ENCODE data around the gene FDXR. TPM values are rescaled to one million over a fixed set of nuclear protein-coding genes. Genes with fewer than 3 reads are reported as not detected.

FDXR gene
- polyA plus RNA-seq, 2 of the 4 experiments (the other 2 are of a cell fraction) = 32.5 to 43.3 TPM

DNA sequence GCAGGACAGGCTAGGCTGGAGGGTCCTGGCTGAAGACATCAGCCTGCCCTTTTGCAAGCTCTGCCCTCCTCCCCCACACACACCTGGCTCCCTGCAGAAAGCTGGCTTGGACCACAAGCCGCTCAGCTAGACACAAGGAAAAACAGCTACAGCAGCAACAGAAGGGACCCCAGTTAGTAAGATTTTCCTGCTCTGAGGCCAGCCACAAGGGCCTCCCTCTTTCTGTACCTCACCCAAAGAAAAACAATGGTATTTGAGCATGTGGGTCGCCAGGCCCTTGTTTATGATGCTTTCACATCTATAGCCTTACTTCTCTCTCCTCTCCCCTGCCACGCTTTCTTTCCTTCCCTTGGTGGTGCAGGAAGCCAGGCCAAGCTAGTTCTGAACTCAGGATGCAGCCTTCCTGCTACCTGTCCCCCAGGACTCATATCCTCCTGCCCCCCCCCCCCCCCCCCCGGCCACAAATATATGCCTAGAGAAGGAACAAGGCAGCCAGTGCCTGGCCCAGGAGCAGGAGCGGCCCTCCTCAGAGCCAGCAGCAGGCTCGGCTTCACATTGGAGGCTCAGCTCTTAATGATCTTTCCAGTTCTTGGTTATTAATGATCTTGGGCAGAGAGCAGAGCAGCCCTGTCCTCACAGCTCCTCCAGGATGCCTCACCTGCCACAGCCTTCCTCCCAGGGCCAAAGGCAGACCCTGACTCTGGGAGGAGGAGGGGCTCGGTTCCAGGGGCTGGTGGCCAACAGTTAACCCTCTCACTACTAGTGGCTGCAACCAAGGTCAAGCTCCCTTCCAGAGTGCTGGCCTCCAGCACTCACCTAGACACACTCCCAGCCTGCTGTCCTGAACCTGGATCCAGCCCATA lies 32.6 kb downstream of the FDXR start:
- WGBS (ENCODE audit: missing lambda C conversion rate) = 76% methylated on average over 6 of the region's 7 CpGs
- peaks cover 4% of the 10 kb centered on the region; the same call in 1 of the 3 replicates for H3K4me1 ChIP-seq
- ChIA-PET POLR2A (interaction anchor here (0.9 kb wide), 1 partner anchor 33 kb away, joined by 3 read pairs; no protein-coding TSS in a partner anchor), CTCF (interaction anchor here (0.6 to 42.4 kb wide), 8 partner anchors 10 to 444 kb away, joined by 3 to 1302 read pairs (median 8); partner anchors contain the start of genes FDXR, GRIN2C and NAT9)
- no peaks in the 10 kb centered on the region for H3K9me3 ChIP-seq
- DNase-seq (ENCODE audit: low read depth in 1 of 2, low spot score in 1 of 2) (no peak), FAIRE-seq (no peak), ATAC-seq (no peak)
- no peak overlapping the region for H3K4me3 ChIP-seq
- no peak overlapping the region for H3K27ac ChIP-seq
- no peak for TF ChIP-seq JUN (IDR thresholded peaks at IDR 0.05)
- TF ChIP-seq ESRRA (IDR thresholded peaks at IDR 0.05; ENCODE audit: borderline replicate concordance, low read length) = no peak
- no peak for TF ChIP-seq RFX5 (IDR thresholded peaks at IDR 0.05)
- no peak for TF ChIP-seq NFE2L2 (conservative IDR thresholded peaks at IDR 0.05; ENCODE audit: low read length)
- no peak for TF ChIP-seq MAFK (IDR thresholded peaks at IDR 0.05; ENCODE audit: partially characterized antibody)
- TF ChIP-seq HOXB5 (CRISPR knock-in tag; IDR thresholded peaks at IDR 0.05) = no peak
- H3K4me2 ChIP-seq = no peak overlapping the region

- H3K27ac ChIP-seq = no peak overlapping the region
- POLR2A ChIA-PET = no interaction called here
- H3K9me3 ChIP-seq = no peaks in the 10 kb centered on the region
- no peak for DNase-seq (ENCODE audit: low read depth in 1 of 2, low spot score in 1 of 2)
- no peak for ATAC-seq
- TF ChIP-seq, protein P1, sequence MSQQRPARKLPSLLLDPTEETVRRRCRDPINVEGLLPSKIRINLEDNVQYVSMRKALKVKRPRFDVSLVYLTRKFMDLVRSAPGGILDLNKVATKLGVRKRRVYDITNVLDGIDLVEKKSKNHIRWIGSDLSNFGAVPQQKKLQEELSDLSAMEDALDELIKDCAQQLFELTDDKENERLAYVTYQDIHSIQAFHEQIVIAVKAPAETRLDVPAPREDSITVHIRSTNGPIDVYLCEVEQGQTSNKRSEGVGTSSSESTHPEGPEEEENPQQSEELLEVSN (IDR thresholded peaks at IDR 0.05; ENCODE audit: borderline replicate concordance, low read depth) = no peak
- no peak for TF ChIP-seq FOSL2 (IDR thresholded peaks at IDR 0.05)
- TF ChIP-seq FOSL2 (CRISPR knock-in tag; IDR thresholded peaks at IDR 0.05) = no peak
- TF ChIP-seq RCOR1 (IDR thresholded peaks at IDR 0.05; ENCODE audit: low read depth, low read length) = no peak
- TF ChIP-seq PHF8 (IDR thresholded peaks at IDR 0.05; ENCODE audit: borderline replicate concordance, low read depth) = no peak
- no peak for TF ChIP-seq ZFP36 (IDR thresholded peaks at IDR 0.05; ENCODE audit: borderline replicate concordance, partially characterized antibody)
- TF ChIP-seq, protein P2, sequence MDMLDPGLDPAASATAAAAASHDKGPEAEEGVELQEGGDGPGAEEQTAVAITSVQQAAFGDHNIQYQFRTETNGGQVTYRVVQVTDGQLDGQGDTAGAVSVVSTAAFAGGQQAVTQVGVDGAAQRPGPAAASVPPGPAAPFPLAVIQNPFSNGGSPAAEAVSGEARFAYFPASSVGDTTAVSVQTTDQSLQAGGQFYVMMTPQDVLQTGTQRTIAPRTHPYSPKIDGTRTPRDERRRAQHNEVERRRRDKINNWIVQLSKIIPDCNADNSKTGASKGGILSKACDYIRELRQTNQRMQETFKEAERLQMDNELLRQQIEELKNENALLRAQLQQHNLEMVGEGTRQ (IDR thresholded peaks at IDR 0.05) = no peak
- no peak for TF ChIP-seq NPAS2 (CRISPR knock-in tag; IDR thresholded peaks at IDR 0.05; ENCODE audit: borderline replicate concordance)
- TF ChIP-seq MYC (IDR thresholded peaks at IDR 0.05; ENCODE audit: borderline replicate concordance, low read length) = no peak
- no peak for TF ChIP-seq CEBPB (IDR thresholded peaks at IDR 0.05)
- FAIRE-seq = no peak
- CTCF ChIA-PET = interaction anchor here (0.7 to 42.4 kb wide), 12 partner anchors 8 to 476 kb away, joined by 3 to 1302 read pairs (median 6); partner anchors contain the start of genes BTBD17, FDXR, GRIN2C and NAT9
- no peak overlapping the region for H3K4me3 ChIP-seq
- no peak overlapping the region for H3K4me2 ChIP-seq
- peaks cover 4% of the 10 kb centered on the region; the same call in 1 of the 3 replicates for H3K4me1 ChIP-seq
- 80% methylated on average over 9 of the region's 9 CpGs for WGBS (ENCODE audit: missing lambda C conversion rate)
Measured at GRCh38 chr17:74838274-74838673, 34.5 kb downstream of the FDXR start.

DNA sequence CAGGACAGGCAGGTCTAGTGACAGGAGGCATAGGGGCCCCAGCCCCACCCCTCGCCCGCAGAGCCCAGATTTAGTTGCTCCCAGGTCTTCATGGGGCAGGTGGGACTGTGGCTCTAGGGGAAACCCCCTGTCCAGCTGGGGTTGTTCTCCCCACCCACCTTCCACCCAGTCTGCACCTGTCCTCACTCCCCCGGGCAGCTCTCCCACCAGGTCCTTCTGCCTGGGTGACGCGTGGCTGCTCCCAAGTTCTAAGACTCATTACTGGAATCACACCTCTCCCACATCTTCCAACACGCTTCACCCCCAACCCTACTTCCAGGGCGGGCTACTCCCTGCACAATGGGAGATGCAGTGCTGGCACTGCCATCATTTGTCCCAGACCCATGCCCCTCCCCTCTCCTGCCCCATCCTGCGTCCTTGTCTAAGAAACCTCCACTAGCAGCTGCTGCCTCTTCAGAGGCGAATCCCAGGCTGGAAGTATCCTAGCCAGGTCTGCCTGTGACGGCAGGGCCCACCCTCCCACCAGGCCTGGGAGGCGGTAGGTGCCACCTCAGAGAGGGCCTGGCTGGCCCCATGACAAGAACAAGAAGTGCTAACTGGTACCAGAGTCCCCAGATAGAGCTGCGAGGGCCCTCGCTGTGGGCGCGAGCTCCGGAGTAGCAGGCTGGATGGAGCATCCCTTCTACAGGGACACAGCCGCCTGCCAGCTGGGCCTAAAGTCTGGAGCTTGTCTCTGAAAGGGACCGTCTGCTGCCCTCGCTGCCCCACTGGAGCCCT lies 35.9 kb downstream of the FDXR start:
- H3K4me1 ChIP-seq = no peaks in the 10 kb centered on the region; the same call in 2 of the 3 replicates
- TF ChIP-seq, protein P3, sequence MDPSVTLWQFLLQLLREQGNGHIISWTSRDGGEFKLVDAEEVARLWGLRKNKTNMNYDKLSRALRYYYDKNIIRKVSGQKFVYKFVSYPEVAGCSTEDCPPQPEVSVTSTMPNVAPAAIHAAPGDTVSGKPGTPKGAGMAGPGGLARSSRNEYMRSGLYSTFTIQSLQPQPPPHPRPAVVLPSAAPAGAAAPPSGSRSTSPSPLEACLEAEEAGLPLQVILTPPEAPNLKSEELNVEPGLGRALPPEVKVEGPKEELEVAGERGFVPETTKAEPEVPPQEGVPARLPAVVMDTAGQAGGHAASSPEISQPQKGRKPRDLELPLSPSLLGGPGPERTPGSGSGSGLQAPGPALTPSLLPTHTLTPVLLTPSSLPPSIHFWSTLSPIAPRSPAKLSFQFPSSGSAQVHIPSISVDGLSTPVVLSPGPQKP (IDR thresholded peaks at IDR 0.05; ENCODE audit: low read depth, low read length) = no peak
- no peak for TF ChIP-seq POLR2AphosphoS2 (conservative IDR thresholded peaks at IDR 0.05; ENCODE audit: low read length)
- TF ChIP-seq, protein P2 (IDR thresholded peaks at IDR 0.05) = no peak
- TF ChIP-seq, protein P1 (IDR thresholded peaks at IDR 0.05; ENCODE audit: borderline replicate concordance, low read depth) = no peak
- no peak for TF ChIP-seq BHLHE40 (IDR thresholded peaks at IDR 0.05; ENCODE audit: low read depth, low read length)
- no peak for TF ChIP-seq GATA3 (IDR thresholded peaks at IDR 0.05; ENCODE audit: borderline replicate concordance)
- TF ChIP-seq, protein P4, sequence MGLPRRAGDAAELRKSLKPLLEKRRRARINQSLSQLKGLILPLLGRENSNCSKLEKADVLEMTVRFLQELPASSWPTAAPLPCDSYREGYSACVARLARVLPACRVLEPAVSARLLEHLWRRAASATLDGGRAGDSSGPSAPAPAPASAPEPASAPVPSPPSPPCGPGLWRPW (IDR thresholded peaks at IDR 0.05) = no peak
- no peak for TF ChIP-seq HOXA7 (CRISPR knock-in tag; IDR thresholded peaks at IDR 0.05)
- TF ChIP-seq EHMT2 (IDR thresholded peaks at IDR 0.05; ENCODE audit: low read depth) = no peak
- no peak for TF ChIP-seq ESRRA (IDR thresholded peaks at IDR 0.05; ENCODE audit: borderline replicate concordance, low read length)
- no peak for TF ChIP-seq EP300 (IDR thresholded peaks at IDR 0.05)
- TF ChIP-seq MAFK (IDR thresholded peaks at IDR 0.05; ENCODE audit: partially characterized antibody) = no peak
- no peak for TF ChIP-seq NFE2L2 (conservative IDR thresholded peaks at IDR 0.05; ENCODE audit: low read length)
- TF ChIP-seq SMC3 (IDR thresholded peaks at IDR 0.05) = no peak

More for the DNA sequence above, 35.9 kb downstream of the FDXR start:
- ATAC-seq = no peak
- no peak for DNase-seq (ENCODE audit: low read depth in 1 of 2, low spot score in 1 of 2)
- no peak for FAIRE-seq
- ChIA-PET CTCF (interaction anchor here (3.2 to 42.4 kb wide), 4 partner anchors 13 to 48 kb away, joined by 11 to 1302 read pairs (median 438); partner anchors contain the start of genes FDXR, GRIN2C and NAT9), POLR2A (no interaction called here)
- 89% methylated on average over 18 of the region's 19 CpGs for WGBS (ENCODE audit: missing lambda C conversion rate)
- no peak overlapping the region for H3K27ac ChIP-seq
- no peak overlapping the region for H3K4me3 ChIP-seq
- no peaks in the 10 kb centered on the region for H3K9me3 ChIP-seq
- no peak overlapping the region for H3K4me2 ChIP-seq
